HepG2 (cell line): Measurements from ENCODE around the gene ZNF554. TPM values are rescaled to one million over a fixed set of nuclear protein-coding genes. Genes with fewer than 3 reads are reported as not detected.

Source experiments
- ATAC-seq: fragments of 200-7000 bp; cut with Tn5 transposase; 3 replicates; pipeline ENCODE4 v1.9.1; 2020; ENCODE audit warnings: mild to moderate bottlenecking, moderate library complexity
- BruUV-seq: library from RNA; stranded (reverse); fragments of 400-500 nt; replicated peaks from 2 replicates; lab custom pipeline; 2021; lab: Mats Ljungman, UMichigan
- CTCF ChIA-PET: fragments of 300-600 bp; formaldehyde crosslinking; extraction: SDS; loops from one replicate; lab custom pipeline; 2021; ENCODE audit warnings: low total read pairs, inconsistent platforms, low intra/inter-chr PET ratio; lab: Yijun Ruan, JAX
- POLR2A ChIA-PET: fragments of 350-600 bp; sonication (Branson Sonifier 250); formaldehyde crosslinking; loops from one replicate; lab custom pipeline; 2020; ENCODE audit warnings: antibody characterized with exemption, inconsistent platforms; lab: Yijun Ruan, JAX
- DNase-seq: peaks from one replicate; pipeline ENCODE4 v3.0.0-alpha.2; 2015; ENCODE audit warnings: low spot score
- FAIRE-seq: peaks from 3 replicates; lab custom pipeline; 2011; peaks lifted over from hg19 to GRCh38; lab: Jason Lieb, UNC
- H2AFZ ChIP-seq: one replicate; pipeline ENCODE4 v1.6.1; 2011; ENCODE audit warnings: low read length, inconsistent platforms
- H3K27ac ChIP-seq: fragments of 300-600 bp; 3 replicates; pipeline ENCODE4 v1.8.0; 2011; ENCODE audit warnings: mixed run types, mild to moderate bottlenecking, mixed read lengths, low read length, inconsistent platforms; ENCODE audit not compliant: insufficient read depth; ENCODE audit errors: extremely low read length
- H3K27me3 ChIP-seq, 2 experiments: fragments of 200-600 bp in 1 of 2; 2 replicates in 1 of 2; 3 replicates in 1 of 2; pipeline versions ENCODE4 v1.6.0 to v1.8.0; 2011; ENCODE audit warnings: low read length in 2 of 2, mild to moderate bottlenecking in 2 of 2, moderate library complexity in 2 of 2, inconsistent platforms in 1 of 2; ENCODE audit not compliant: insufficient read depth in 2 of 2, control insufficient read depth in 1 of 2
- H3K36me3 ChIP-seq, 2 experiments: fragments of 200-600 bp in 1 of 2; replicated peaks in 1 of 2; 2 replicates in 1 of 2; 3 replicates in 1 of 2; pipeline versions ENCODE4 v1.5.1 to v1.8.0; 2011; ENCODE audit warnings: low read length in 2 of 2, inconsistent platforms in 1 of 2; ENCODE audit not compliant: insufficient read depth in 2 of 2, control insufficient read depth in 1 of 2
- H3K4me1 ChIP-seq: 2 replicates; pipeline ENCODE4 v1.5.1; 2012; ENCODE audit warnings: low read length, inconsistent platforms; ENCODE audit not compliant: insufficient read depth
- H3K4me2 ChIP-seq: 2 replicates; pipeline ENCODE4 v1.6.0; 2011; ENCODE audit warnings: low read depth, low read length, inconsistent platforms
- H3K4me3 ChIP-seq, 3 experiments: fragments of 200-600 bp in 1 of 3; sonication (generic), shearing (Covaris generic) in 1 of 3; replicated peaks in 1 of 3; 2 replicates each; pipeline ENCODE4 v1.5.1; 2011 to 2016; ENCODE audit warnings: low read length in 3 of 3, inconsistent platforms in 2 of 3, low read depth in 2 of 3, mild to moderate bottlenecking in 2 of 3, control low read depth in 1 of 3, mixed read lengths in 1 of 3; ENCODE audit not compliant: insufficient read depth in 1 of 3
- H3K79me2 ChIP-seq: one replicate; pipeline ENCODE4 v1.6.1; 2011; ENCODE audit warnings: low read length, inconsistent platforms; ENCODE audit not compliant: insufficient read depth
- H3K9ac ChIP-seq: 2 replicates; pipeline ENCODE4 v1.6.0; 2011; ENCODE audit warnings: mild to moderate bottlenecking, low read depth, low read length, inconsistent platforms; ENCODE audit not compliant: insufficient read depth
- H3K9me3 ChIP-seq: 2 replicates; pipeline ENCODE4 v1.5.1; 2012; ENCODE audit warnings: mild to moderate bottlenecking, low read length
- H4K20me1 ChIP-seq: 2 replicates; pipeline ENCODE4 v1.6.0; 2011; ENCODE audit warnings: inconsistent platforms, mild to moderate bottlenecking, low read length, moderate library complexity; ENCODE audit not compliant: insufficient read depth
- CEBPB ChIP-seq: IDR thresholded peaks from 2 replicates; pipeline ENCODE4 v1.6.1; 2011; ENCODE audit warnings: low read depth, low read length, improper control_type of control experiment, borderline replicate concordance
- IRF2 ChIP-seq: IDR thresholded peaks from 2 replicates; pipeline ENCODE4 v1.6.1; 2018; ENCODE audit warnings: missing genetic modification reagents, missing compliant biosample characterization
- NFYB ChIP-seq: sonication (generic); formaldehyde crosslinking; IDR thresholded peaks from 2 replicates; pipeline ENCODE4 v1.4.0; 2020; ENCODE audit warnings: missing genetic modification reagents
- PHF20 ChIP-seq: sonication (generic); formaldehyde crosslinking; IDR thresholded peaks from 2 replicates; pipeline ENCODE4 v1.5.0; 2020; ENCODE audit warnings: mild to moderate bottlenecking, missing genetic modification reagents
- POLR2G ChIP-seq: fragments of 200-400 bp; formaldehyde crosslinking; IDR thresholded peaks from 2 replicates; pipeline ENCODE4 v1.6.1; 2018; ENCODE audit warnings: mild to moderate bottlenecking, low read depth, low read length, moderate library complexity
- SRSF4 ChIP-seq: fragments of 200-400 bp; formaldehyde crosslinking; IDR thresholded peaks from one replicate; pipeline ENCODE4 v1.6.1; 2018; ENCODE audit warnings: mild to moderate bottlenecking, low read depth, low read length, moderate library complexity; ENCODE audit not compliant: poor library complexity, severe bottlenecking
- TEAD3 ChIP-seq: optimal IDR thresholded peaks from 2 replicates; pipeline ENCODE3; 2016; ENCODE audit warnings: borderline replicate concordance
- ZFP36L1 ChIP-seq: sonication (generic); formaldehyde crosslinking; IDR thresholded peaks from 2 replicates; pipeline ENCODE4 v1.8.0; 2022; ENCODE audit warnings: mild to moderate bottlenecking, missing genetic modification reagents, moderate library complexity
- ZMYM3 ChIP-seq: sonication (generic); formaldehyde crosslinking; IDR thresholded peaks from 2 replicates; pipeline ENCODE4 v1.5.1; 2020; ENCODE audit warnings: mild to moderate bottlenecking, missing genetic modification reagents
- ZNF34 ChIP-seq: sonication (generic); formaldehyde crosslinking; IDR thresholded peaks from 2 replicates; pipeline ENCODE4 v1.4.0; 2020; ENCODE audit warnings: mild to moderate bottlenecking, missing genetic modification reagents, borderline replicate concordance
- ZNF460 ChIP-seq: sonication (generic); formaldehyde crosslinking; IDR thresholded peaks from 2 replicates; pipeline ENCODE4 v1.5.1; 2020; ENCODE audit warnings: missing genetic modification reagents, mild to moderate bottlenecking, borderline replicate concordance
- ZNF790 ChIP-seq: sonication (generic); formaldehyde crosslinking; IDR thresholded peaks from 2 replicates; pipeline ENCODE4 v1.8.0; 2022; ENCODE audit warnings: missing genetic modification reagents, mild to moderate bottlenecking, borderline replicate concordance
- WGBS: methylation state at CpG from one replicate; pipeline ENCODE4 v1.1.6; 2017; ENCODE audit warnings: low lambda C conversion rate; 5-methylcytosine and 5-hydroxymethylcytosine counted together
- in situ Hi-C: cut with HindIII; loops from 2 replicates; pipeline ENCODE4 v1.10.0; 2017; ENCODE audit warnings: low pct_unique_long_range_greater_than_20kb; ENCODE audit not compliant: extremely low pct_ligation_motif_present
- intact Hi-C: fragments of 100-400 bp; cut with micrococcal nuclease; formaldehyde crosslinking; loops from one replicate; pipeline ENCODE4 v1.10.0; 2022; ENCODE audit not compliant: unreplicated experiment
- polyA plus RNA-seq, 8 experiments: library from polyadenylated mRNA; depleted of rRNA in 3 of 8; stranded (reverse) in 7 of 8; unstranded in 1 of 8; fragments of >200 nt; fragmentation: Illumina TruSeq in 4 of 8; extraction: Trizol in 4 of 8; gene quantifications; 2 replicates each; pipeline versions ENCODE4 v1.2.1 to v1.2.3, GENCODE V29; 2011 to 2016; ENCODE audit warnings: low read depth in 4 of 8, missing spikeins in 1 of 8, mixed read lengths in 1 of 8; ENCODE audit not compliant: insufficient read depth in 1 of 8
- total RNA-seq, 5 experiments: library from RNA; depleted of rRNA; stranded (reverse); fragments of >200 nt; fragmentation: Illumina TruSeq; extraction: Trizol; gene quantifications; 2 replicates each; pipeline ENCODE4 v1.2.3, GENCODE V29; 2016; ENCODE audit warnings: low read depth in 1 of 5
- TF ChIP-seq, protein P1 (sequence below): sonication (generic); formaldehyde crosslinking; IDR thresholded peaks from 2 replicates; pipeline ENCODE4 v1.5.0; 2020; ENCODE audit warnings: missing genetic modification reagents
- TF ChIP-seq, protein P2 (sequence below): sonication (generic); formaldehyde crosslinking; IDR thresholded peaks from 2 replicates; pipeline ENCODE4 v1.8.0; 2023; ENCODE audit warnings: mild to moderate bottlenecking, missing genetic modification reagents
- TF ChIP-seq, protein P3 (sequence below): IDR thresholded peaks from 2 replicates; pipeline ENCODE4 v1.6.1; 2016; ENCODE audit warnings: missing compliant biosample characterization, missing genetic modification reagents, borderline replicate concordance
- TF ChIP-seq, protein P4 (sequence below): sonication (generic); formaldehyde crosslinking; IDR thresholded peaks from 2 replicates; pipeline ENCODE4 v1.4.0; 2020; ENCODE audit warnings: missing genetic modification reagents, mild to moderate bottlenecking, borderline replicate concordance
- TF ChIP-seq, protein P5 (sequence below): fragments of 450-650 bp; IDR thresholded peaks from 2 replicates; pipeline ENCODE4 v1.6.1; 2017

Gene ZNF554
- total and polyA plus RNA-seq, 2 of the 13 experiments (the other 11 are each of a cell fraction or from before 2014, with no cell fraction given), result 2.2 to 2.7 TPM

DNA sequence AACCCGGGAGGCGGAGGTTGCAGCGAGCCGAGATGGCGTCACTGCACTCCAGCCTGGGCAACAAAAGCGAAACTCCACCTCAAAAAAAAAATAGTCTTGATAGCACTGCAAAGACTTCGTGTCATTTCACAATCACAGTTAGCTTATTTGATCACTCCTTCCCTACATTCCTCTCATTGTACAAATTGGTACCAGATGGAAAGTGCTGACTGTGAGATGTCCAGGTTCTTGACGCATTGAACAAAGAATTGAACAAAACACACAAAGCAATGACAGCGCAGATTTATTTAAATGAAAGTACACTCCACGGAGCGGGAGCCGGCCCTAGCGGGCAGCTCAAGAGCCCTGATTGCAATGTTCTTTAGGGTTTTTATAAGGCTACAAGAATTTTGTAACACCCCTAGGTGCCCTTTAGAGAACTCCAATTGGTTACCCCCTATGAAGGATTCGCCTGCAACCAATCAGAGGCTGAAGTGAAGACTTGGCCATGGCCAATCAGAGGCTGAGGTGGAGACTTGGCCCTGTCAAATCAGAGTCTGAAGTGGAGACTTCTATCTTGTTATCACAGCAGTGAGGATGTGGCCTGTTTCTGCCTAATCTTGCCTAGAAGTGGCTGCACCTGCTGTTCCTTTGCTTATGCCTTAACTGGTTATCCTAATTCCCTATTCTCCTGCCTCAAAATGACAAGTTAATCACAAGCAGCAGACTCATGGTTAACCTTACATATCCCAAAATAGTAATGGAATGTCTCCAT, 64.2 kb downstream of the ZNF554 start:
- ATAC-seq (peak; percentile 65), FAIRE-seq (no peak), DNase-seq (no peak)
- Histone ChIP-seq H3K4me2 (no peak overlapping the region), H3K27ac (no peak overlapping the region), H2AFZ (no peak overlapping the region), H3K4me1 (peaks cover 14% of the 10 kb centered on the region), H4K20me1 (no peaks in the 10 kb centered on the region), H3K27me3 (no peaks in the 10 kb centered on the region), H3K4me3 (no peak overlapping the region), H3K36me3 (no peaks in the 10 kb centered on the region; a peak in 2 of 5 replicates), H3K9me3 (no peaks in the 10 kb centered on the region), H3K79me2 (no peaks in the 10 kb centered on the region), H3K9ac (no peak overlapping the region)
- no TSS peak for BruUV-seq
- 84% methylated on average over 14 of the region's 14 CpGs for WGBS
- POLR2A ChIA-PET, result no interaction called here
- intact Hi-C loops, result no loop called here
- in situ Hi-C loops, result loop anchor here (10.0 kb wide), 1 partner anchor 229 kb away; no protein-coding TSS in a partner anchor
- CTCF ChIA-PET, result no interaction called here
- TF ChIP-seq ZNF460 (CRISPR knock-in tag), result no peak
- no peak for TF ChIP-seq ZFP36L1
- TF ChIP-seq, protein P1, sequence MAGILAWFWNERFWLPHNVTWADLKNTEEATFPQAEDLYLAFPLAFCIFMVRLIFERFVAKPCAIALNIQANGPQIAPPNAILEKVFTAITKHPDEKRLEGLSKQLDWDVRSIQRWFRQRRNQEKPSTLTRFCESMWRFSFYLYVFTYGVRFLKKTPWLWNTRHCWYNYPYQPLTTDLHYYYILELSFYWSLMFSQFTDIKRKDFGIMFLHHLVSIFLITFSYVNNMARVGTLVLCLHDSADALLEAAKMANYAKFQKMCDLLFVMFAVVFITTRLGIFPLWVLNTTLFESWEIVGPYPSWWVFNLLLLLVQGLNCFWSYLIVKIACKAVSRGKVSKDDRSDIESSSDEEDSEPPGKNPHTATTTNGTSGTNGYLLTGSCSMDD (CRISPR knock-in tag), result no peak
- TF ChIP-seq SRSF4, result no peak
- TF ChIP-seq TEAD3, result no peak
- TF ChIP-seq, protein P2, sequence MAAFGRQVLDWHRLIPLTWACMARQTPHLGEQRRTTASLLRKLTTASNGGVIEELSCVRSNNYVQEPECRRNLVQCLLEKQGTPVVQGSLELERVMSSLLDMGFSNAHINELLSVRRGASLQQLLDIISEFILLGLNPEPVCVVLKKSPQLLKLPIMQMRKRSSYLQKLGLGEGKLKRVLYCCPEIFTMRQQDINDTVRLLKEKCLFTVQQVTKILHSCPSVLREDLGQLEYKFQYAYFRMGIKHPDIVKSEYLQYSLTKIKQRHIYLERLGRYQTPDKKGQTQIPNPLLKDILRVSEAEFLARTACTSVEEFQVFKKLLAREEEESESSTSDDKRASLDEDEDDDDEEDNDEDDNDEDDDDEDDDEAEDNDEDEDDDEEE (CRISPR knock-in tag), result no peak
- TF ChIP-seq PHF20 (CRISPR knock-in tag), result no peak
- TF ChIP-seq ZNF790 (CRISPR knock-in tag), result no peak
- TF ChIP-seq, protein P3, sequence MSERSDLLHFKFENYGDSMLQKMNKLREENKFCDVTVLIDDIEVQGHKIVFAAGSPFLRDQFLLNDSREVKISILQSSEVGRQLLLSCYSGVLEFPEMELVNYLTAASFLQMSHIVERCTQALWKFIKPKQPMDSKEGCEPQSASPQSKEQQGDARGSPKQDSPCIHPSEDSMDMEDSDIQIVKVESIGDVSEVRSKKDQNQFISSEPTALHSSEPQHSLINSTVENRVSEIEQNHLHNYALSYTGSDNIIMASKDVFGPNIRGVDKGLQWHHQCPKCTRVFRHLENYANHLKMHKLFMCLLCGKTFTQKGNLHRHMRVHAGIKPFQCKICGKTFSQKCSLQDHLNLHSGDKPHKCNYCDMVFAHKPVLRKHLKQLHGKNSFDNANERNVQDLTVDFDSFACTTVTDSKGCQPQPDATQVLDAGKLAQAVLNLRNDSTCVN (CRISPR knock-in tag), result no peak
- TF ChIP-seq, protein P4, sequence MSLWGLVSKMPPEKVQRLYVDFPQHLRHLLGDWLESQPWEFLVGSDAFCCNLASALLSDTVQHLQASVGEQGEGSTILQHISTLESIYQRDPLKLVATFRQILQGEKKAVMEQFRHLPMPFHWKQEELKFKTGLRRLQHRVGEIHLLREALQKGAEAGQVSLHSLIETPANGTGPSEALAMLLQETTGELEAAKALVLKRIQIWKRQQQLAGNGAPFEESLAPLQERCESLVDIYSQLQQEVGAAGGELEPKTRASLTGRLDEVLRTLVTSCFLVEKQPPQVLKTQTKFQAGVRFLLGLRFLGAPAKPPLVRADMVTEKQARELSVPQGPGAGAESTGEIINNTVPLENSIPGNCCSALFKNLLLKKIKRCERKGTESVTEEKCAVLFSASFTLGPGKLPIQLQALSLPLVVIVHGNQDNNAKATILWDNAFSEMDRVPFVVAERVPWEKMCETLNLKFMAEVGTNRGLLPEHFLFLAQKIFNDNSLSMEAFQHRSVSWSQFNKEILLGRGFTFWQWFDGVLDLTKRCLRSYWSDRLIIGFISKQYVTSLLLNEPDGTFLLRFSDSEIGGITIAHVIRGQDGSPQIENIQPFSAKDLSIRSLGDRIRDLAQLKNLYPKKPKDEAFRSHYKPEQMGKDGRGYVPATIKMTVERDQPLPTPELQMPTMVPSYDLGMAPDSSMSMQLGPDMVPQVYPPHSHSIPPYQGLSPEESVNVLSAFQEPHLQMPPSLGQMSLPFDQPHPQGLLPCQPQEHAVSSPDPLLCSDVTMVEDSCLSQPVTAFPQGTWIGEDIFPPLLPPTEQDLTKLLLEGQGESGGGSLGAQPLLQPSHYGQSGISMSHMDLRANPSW (CRISPR knock-in tag), result no peak
- TF ChIP-seq IRF2, result no peak
- no peak for TF ChIP-seq ZNF34 (CRISPR knock-in tag)
- TF ChIP-seq POLR2G, result peak; percentile 28; the same call in 1 of the 2 replicates
- no peak for TF ChIP-seq ZMYM3 (CRISPR knock-in tag)
- TF ChIP-seq NFYB (CRISPR knock-in tag), result peak; percentile 79
- TF ChIP-seq CEBPB, result 0 out of 2 replicates have a peak, but pooled peaks have one; percentile 4
- TF ChIP-seq, protein P5, sequence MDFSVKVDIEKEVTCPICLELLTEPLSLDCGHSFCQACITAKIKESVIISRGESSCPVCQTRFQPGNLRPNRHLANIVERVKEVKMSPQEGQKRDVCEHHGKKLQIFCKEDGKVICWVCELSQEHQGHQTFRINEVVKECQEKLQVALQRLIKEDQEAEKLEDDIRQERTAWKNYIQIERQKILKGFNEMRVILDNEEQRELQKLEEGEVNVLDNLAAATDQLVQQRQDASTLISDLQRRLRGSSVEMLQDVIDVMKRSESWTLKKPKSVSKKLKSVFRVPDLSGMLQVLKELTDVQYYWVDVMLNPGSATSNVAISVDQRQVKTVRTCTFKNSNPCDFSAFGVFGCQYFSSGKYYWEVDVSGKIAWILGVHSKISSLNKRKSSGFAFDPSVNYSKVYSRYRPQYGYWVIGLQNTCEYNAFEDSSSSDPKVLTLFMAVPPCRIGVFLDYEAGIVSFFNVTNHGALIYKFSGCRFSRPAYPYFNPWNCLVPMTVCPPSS, result no peak
